Ovary (tissue), 9 donors: ENCODE data around the gene DAB2IP. TPM values are rescaled to one million over a fixed set of nuclear protein-coding genes. Genes with fewer than 3 reads are reported as not detected.

ENCODE experiments used
- DNase-seq, 5 donors: peaks; one replicate each; pipeline ENCODE4 v3.0.0-alpha.2; 2019 to 2020
- H3K27ac ChIP-seq, 2 donors: fragments of 200-600 bp; one replicate each; pipeline versions ENCODE4 v1.5.1 to v1.8.0; 2019 to 2022
- H3K27me3 ChIP-seq: fragments of 200-600 bp; one replicate; pipeline ENCODE4 v1.8.0; 2022
- H3K36me3 ChIP-seq: fragments of 200-600 bp; sonication (generic); one replicate; pipeline ENCODE4 v1.5.1; 2019
- H3K4me1 ChIP-seq: one replicate; pipeline ENCODE4 v1.8.1; 2013; ENCODE audit warnings: mild to moderate bottlenecking, moderate library complexity; ENCODE audit not compliant: insufficient read depth
- H3K4me3 ChIP-seq: fragments of 200-600 bp; sonication (generic); one replicate; pipeline ENCODE4 v1.5.1; 2017
- H3K9me3 ChIP-seq, 2 donors: fragments of 200-600 bp in 1 of 2; sonication (generic) in 1 of 2; one replicate each; pipeline versions ENCODE4 v1.5.1 to v1.8.1; 2013 to 2019; ENCODE audit warnings: mild to moderate bottlenecking in 1 of 2, moderate library complexity in 1 of 2
- EP300 ChIP-seq: sonication (generic); formaldehyde crosslinking; IDR thresholded peaks from one replicate; pipeline ENCODE4 v1.6.1; 2017; ENCODE audit warnings: antibody characterized with exemption
- POLR2A ChIP-seq: fragments of 450-650 bp; IDR thresholded peaks from one replicate; pipeline ENCODE4 v1.6.1; 2017; ENCODE audit warnings: antibody characterized with exemption, mild to moderate bottlenecking, moderate library complexity
- WGBS, 3 donors: extraction: QIAGEN DNeasy Blood & Tissue Kit in 1 of 3; methylation state at CpG; one replicate each; pipeline versions ENCODE4 v1.1.5 to v1.1.7; 2013 to 2017; 5-methylcytosine and 5-hydroxymethylcytosine counted together
- intact Hi-C, 4 donors: fragments of 100-400 bp; cut with DNase I; formaldehyde crosslinking; loops; one replicate each; pipeline versions ENCODE4 v1.11.0 to v1.15.1; 2022 to 2023
- polyA plus RNA-seq, 2 donors: library from polyadenylated mRNA; stranded (reverse); fragments of 200-250 nt in 1 of 2; fragments of 350-450 nt in 1 of 2; fragmentation: Illumina TruSeq in 1 of 2; extraction: RNeasy Lipid Tissue Mini Kit (QIAGEN cat#74804) in 1 of 2; gene quantifications; one replicate each; pipeline ENCODE4 v1.2.3, GENCODE V29; 2013 to 2014
- total RNA-seq, 7 donors: library from RNA; depleted of rRNA in 2 of 7; stranded (reverse); fragments of >200 nt in 2 of 7; fragmentation: NEBNext Ultra II Directional in 3 of 7; extraction: Animal tissue kit (Norgen Biotek cat#: 25700) in 3 of 7; gene quantifications; one replicate each; pipeline versions ENCODE4 v1.1.0 to v1.2.4, GENCODE V29; 2016 to 2023
- TF ChIP-seq, protein P1 (sequence below), 3 donors: fragments of 450-650 bp in 2 of 3; fragments of 200-600 bp in 1 of 3; IDR thresholded peaks; one replicate each; pipeline versions ENCODE4 v1.5.1 to v1.8.0; 2016 to 2022; ENCODE audit warnings: antibody characterized with exemption in 3 of 3, mild to moderate bottlenecking in 1 of 3
- donor health status: DM: no; HTN: no; CAD: no; lungs with moderate emphysema.
- donor health status: DM: no; HTN: no; CAD: no.
- donor health status: Bipolar disorder and iron deficiency.
- donor health status: DM: yes; HTN: yes; CAD: no.
- donor health status: DM: no; HTN: no; CAD: no.
- donor health status: DM: yes; HTN: yes; CAD: no.

Gene DAB2IP
- total and polyA plus RNA-seq, 9 donors: 9.3 to 95.0 (median 70.6) TPM

DNA sequence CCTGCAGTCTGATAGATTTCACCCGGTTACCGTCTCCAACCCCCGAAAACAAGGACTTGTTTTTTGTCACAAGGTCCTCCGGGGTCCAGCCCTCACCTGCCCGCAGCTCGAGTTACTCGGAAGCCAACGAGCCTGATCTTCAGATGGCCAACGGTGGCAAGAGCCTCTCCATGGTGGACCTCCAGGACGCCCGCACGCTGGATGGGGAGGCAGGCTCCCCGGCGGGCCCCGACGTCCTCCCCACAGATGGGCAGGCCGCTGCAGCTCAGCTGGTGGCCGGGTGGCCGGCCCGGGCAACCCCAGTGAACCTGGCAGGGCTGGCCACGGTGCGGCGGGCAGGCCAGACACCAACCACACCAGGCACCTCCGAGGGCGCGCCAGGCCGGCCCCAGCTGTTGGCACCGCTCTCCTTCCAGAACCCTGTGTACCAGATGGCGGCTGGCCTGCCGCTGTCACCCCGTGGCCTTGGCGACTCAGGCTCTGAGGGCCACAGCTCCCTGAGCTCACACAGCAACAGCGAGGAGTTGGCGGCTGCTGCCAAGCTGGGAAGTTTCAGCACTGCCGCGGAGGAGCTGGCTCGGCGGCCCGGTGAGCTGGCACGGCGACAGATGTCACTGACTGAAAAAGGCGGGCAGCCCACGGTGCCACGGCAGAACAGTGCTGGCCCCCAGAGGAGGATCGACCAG lies 121.3 kb downstream of the DAB2IP start:
- intact Hi-C loops: no loop called here
- WGBS, 3 donors: 86 to 91% (median 87%) methylated on average over 31 to 45 of the region's 45 CpGs
- Histone ChIP-seq H3K9me3 (no peaks in the 10 kb centered on the region), H3K36me3 (no peaks in the 10 kb centered on the region), H3K4me1 (no peaks in the 10 kb centered on the region), H3K4me3 (no peak overlapping the region), H3K27ac (no peak overlapping the region), H3K27me3 (no peaks in the 10 kb centered on the region)
- DNase-seq: peak; percentile 20 to 54 (median 35)
- TF ChIP-seq EP300 (no peak), POLR2A (no peak)
- TF ChIP-seq, protein P1, sequence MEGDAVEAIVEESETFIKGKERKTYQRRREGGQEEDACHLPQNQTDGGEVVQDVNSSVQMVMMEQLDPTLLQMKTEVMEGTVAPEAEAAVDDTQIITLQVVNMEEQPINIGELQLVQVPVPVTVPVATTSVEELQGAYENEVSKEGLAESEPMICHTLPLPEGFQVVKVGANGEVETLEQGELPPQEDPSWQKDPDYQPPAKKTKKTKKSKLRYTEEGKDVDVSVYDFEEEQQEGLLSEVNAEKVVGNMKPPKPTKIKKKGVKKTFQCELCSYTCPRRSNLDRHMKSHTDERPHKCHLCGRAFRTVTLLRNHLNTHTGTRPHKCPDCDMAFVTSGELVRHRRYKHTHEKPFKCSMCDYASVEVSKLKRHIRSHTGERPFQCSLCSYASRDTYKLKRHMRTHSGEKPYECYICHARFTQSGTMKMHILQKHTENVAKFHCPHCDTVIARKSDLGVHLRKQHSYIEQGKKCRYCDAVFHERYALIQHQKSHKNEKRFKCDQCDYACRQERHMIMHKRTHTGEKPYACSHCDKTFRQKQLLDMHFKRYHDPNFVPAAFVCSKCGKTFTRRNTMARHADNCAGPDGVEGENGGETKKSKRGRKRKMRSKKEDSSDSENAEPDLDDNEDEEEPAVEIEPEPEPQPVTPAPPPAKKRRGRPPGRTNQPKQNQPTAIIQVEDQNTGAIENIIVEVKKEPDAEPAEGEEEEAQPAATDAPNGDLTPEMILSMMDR (IDR thresholded peaks at IDR 0.05): no peak

- TF ChIP-seq, protein P1 (IDR thresholded peaks at IDR 0.05): no peak
- no peak for TF ChIP-seq EP300
- TF ChIP-seq POLR2A: no peak
- Histone ChIP-seq H3K9me3 (no peaks in the 10 kb centered on the region), H3K4me3 (no peak overlapping the region), H3K36me3 (no peaks in the 10 kb centered on the region), H3K27me3 (no peaks in the 10 kb centered on the region), H3K27ac (peak overlapping the region in 1 of 2 donors; percentile 19), H3K4me1 (no peaks in the 10 kb centered on the region)
- WGBS, 3 donors: 85 to 89% (median 88%) methylated on average over 18 of the region's 18 CpGs
- intact Hi-C loops: no loop called here
- peak; percentile 12 to 28 (median 19) for DNase-seq
These were observed 122.0 kb downstream of the DAB2IP start for GRCh38 chr9:121773286-121773953.

DNA sequence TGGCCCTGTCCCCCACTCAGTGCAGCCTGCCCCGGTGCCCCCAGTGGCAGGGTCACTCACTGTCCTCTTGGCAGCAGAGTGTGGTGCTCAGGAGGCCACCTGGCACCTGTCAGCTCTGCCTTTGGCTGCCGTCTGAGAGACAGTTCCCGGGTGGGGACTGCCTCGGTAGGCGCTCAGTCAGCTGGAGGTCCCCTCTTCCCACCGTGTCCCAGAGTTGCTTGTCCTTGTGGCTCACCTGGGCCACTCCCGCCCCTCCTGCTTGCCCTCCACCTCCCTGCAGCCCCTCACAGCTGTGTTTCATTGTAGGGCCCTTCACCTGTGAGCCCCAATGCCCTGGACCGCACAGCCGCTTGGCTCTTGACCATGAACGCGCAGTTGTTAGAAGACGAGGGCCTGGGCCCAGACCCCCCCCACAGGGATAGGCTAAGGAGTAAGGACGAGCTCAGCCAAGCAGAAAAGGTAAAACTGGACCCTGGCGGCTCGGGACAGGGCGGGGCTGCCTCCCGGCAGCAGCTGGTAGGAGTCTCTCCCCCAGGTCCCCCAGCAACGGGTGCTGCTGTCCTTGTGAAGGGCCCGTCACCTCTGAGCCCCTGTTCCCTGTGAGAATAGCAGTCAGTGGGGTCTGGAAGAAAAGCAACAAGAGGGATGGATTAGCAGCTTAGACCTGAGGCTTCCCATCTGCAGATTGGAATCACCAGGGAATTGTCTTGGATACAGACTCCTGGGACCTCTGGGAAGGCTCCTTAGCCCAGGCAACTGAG lies 122.7 kb downstream of the DAB2IP start:
- Histone ChIP-seq H3K27ac (peak overlapping the region in 1 of 2 donors; percentile 19), H3K27me3 (no peaks in the 10 kb centered on the region), H3K4me1 (no peaks in the 10 kb centered on the region), H3K36me3 (no peaks in the 10 kb centered on the region), H3K4me3 (no peak overlapping the region), H3K9me3 (no peaks in the 10 kb centered on the region)
- intact Hi-C loops: no loop called here
- WGBS, 3 donors: 78 to 93% (median 85%) methylated on average over 17 to 19 of the region's 19 CpGs
- peak; percentile 11 to 31 (median 28) for DNase-seq
- no peak for TF ChIP-seq EP300

- DNase-seq: peak in 4 of 5 donors; percentile 7 to 31 (median 19)
- intact Hi-C loops: no loop called here
- Histone ChIP-seq H3K4me1 (no peaks in the 10 kb centered on the region), H3K4me3 (no peak overlapping the region), H3K9me3 (no peaks in the 10 kb centered on the region), H3K27me3 (no peaks in the 10 kb centered on the region), H3K27ac (no peak overlapping the region), H3K36me3 (no peaks in the 10 kb centered on the region)
- no peak for TF ChIP-seq POLR2A
- no peak for TF ChIP-seq EP300
- TF ChIP-seq, protein P1 (IDR thresholded peaks at IDR 0.05): no peak
- 89 to 91% (median 91%) methylated on average over 25 to 26 of the region's 26 CpGs for WGBS, 3 donors
These were observed 123.5 kb downstream of the DAB2IP start for GRCh38 chr9:121774715-121775613.
